ENCODE data around the gene SARS1. TPM values are rescaled to one million over a fixed set of nuclear protein-coding genes. Genes with fewer than 3 reads are reported as not detected.

SARS1 gene
- total and polyA plus RNA-seq, 8 donors = 139 to 189 (median 145) TPM

DNA sequence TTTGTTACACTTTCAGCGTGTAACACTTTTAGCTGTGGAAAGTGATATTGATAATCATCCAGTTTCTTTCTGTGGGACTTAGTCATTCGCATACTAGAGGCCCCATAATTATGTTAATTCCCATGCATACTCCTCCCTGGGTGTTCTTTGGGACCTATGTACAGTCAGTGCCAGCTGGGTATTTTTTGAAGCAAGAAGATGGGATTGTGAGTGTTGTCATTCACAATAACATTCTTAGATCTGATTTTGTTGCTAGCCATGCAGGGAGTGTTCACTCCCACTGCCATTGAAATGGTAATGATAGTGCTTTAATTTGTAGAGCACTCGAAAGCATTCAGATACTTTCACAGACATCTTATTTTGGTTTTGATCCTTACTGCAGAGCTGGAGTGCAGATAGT lies 11.6 kb downstream of the SARS1 start:
- Histone ChIP-seq H3K4me3 (no peak overlapping the region), H3K4me1 (peaks cover 0 to 4% of the 10 kb centered on the region in 2 donors), H3K27ac (no peak overlapping the region), H3K9me3 (no peaks in the 10 kb centered on the region), H3K27me3 (no peaks in the 10 kb centered on the region), H3K36me3 (peaks cover 7 to 67% of the 10 kb centered on the region in 2 donors)
- intact Hi-C loops (cut with DNase I) = no loop called here
- ATAC-seq (no peak), DNase-seq (no peak)
- TF ChIP-seq, protein P1, sequence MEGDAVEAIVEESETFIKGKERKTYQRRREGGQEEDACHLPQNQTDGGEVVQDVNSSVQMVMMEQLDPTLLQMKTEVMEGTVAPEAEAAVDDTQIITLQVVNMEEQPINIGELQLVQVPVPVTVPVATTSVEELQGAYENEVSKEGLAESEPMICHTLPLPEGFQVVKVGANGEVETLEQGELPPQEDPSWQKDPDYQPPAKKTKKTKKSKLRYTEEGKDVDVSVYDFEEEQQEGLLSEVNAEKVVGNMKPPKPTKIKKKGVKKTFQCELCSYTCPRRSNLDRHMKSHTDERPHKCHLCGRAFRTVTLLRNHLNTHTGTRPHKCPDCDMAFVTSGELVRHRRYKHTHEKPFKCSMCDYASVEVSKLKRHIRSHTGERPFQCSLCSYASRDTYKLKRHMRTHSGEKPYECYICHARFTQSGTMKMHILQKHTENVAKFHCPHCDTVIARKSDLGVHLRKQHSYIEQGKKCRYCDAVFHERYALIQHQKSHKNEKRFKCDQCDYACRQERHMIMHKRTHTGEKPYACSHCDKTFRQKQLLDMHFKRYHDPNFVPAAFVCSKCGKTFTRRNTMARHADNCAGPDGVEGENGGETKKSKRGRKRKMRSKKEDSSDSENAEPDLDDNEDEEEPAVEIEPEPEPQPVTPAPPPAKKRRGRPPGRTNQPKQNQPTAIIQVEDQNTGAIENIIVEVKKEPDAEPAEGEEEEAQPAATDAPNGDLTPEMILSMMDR (IDR thresholded peaks at IDR 0.05) = no peak

DNA sequence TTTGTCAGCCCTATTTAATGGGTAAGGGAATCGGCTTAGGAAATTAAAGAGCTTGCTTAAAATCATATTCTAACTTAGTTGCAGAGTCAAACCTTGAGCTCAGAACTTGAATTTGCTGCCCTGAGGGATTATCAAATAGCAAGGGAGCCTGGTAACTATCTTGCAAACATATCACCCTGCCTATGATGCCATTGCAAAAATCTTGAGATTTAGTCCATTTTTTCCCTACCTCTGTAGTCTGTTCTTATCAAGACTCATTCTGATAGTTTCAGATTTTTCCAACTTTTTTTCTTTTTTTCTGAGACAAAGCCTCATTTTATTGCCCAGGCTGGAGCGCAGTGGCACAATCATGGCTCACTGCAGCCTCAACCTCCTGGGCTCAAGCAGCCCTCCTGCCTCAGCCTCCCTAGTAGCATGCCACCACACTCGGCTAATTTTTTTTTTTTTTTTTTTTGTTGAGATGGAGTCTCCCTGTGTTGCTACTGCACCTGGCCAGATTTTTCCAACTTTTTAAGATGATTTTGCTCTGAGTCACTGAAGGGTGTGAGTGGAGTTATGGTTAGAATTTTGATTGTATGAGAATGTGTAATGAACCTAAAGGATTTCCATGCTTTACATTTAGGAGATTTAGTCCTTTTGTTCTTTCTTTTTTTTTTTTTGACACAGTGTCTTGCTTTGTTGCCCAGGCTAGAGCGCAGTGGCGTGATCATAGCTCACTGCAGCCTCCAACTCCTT lies 12.2 kb downstream of the SARS1 start:
- no peaks in the 10 kb centered on the region for H3K27me3 ChIP-seq
- no peaks in the 10 kb centered on the region for H3K9me3 ChIP-seq
- no peaks in the 10 kb centered on the region for H3K4me1 ChIP-seq
- H3K4me3 ChIP-seq = no peak overlapping the region
- peaks cover 9 to 73% of the 10 kb centered on the region in 2 donors for H3K36me3 ChIP-seq
- H3K27ac ChIP-seq = no peak overlapping the region
- no peak for DNase-seq
- peak; percentile 16 for ATAC-seq
- intact Hi-C loops (cut with DNase I) = no loop called here
- TF ChIP-seq, protein P1 (IDR thresholded peaks at IDR 0.05) = no peak

DNA sequence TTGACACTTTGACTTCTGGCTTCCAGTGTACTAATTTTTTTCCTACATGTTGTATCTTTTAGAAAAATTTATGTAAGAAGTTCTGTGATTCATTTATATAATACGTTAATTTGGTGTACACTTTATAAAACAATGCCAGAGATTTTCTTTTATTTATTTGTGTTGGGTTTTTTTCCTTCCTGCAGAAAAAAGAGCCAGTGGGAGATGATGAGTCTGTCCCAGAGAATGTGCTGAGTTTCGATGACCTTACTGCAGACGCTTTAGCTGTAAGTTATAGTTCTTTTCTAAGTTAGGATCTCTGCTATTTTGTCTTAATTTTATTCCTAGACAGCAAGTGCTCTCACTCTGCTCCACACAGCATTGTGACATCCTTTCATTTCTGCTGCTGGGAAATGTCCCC lies 14.4 kb downstream of the SARS1 start:
- Histone ChIP-seq H3K36me3 (peaks cover 9 to 90% of the 10 kb centered on the region in 2 donors), H3K4me3 (no peak overlapping the region), H3K27ac (no peak overlapping the region), H3K9me3 (no peaks in the 10 kb centered on the region), H3K4me1 (no peaks in the 10 kb centered on the region), H3K27me3 (no peaks in the 10 kb centered on the region)
- DNase-seq = no peak
- TF ChIP-seq, protein P1 (IDR thresholded peaks at IDR 0.05) = no peak
- intact Hi-C loops (cut with DNase I) = no loop called here
- no peak for ATAC-seq

DNA sequence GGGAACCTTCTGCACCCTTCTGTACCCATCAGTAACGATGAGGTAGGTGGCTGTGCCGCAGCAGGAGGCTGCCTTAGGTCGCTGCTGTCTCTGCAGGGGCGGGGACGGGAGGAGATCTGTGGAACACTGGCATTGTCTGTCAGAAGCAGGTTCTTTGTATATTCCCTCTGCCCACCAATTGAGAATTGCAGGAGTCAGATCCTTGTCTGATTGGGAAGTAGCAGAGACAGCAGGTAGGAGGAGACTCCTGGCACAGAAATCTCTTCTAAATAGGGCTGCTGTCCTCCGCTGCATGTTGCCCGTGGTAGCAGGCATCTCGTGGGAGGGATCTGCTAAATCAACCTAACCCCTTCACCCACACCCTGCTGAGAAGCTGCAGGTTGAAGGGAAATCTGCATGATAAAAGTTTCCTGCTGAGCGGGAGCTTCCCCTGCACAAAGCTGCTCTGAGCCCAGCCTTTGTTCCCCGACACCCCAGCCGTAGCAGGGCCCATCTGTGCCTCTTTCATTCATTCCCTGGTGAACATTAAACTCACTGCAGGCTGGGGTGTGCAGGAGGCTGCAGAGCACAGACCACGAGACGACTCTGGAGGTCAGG lies 15.9 kb downstream of the SARS1 start:
- peak in 1 of 4 donors; percentile 39 for DNase-seq
- intact Hi-C loops (cut with DNase I) = no loop called here
- Histone ChIP-seq H3K4me3 (no peak overlapping the region), H3K4me1 (no peaks in the 10 kb centered on the region), H3K27me3 (no peaks in the 10 kb centered on the region), H3K27ac (no peak overlapping the region), H3K36me3 (peaks cover 9 to 94% of the 10 kb centered on the region in 2 donors), H3K9me3 (no peaks in the 10 kb centered on the region)
- TF ChIP-seq, protein P1 (IDR thresholded peaks at IDR 0.05) = no peak
- ATAC-seq = no peak

DNA sequence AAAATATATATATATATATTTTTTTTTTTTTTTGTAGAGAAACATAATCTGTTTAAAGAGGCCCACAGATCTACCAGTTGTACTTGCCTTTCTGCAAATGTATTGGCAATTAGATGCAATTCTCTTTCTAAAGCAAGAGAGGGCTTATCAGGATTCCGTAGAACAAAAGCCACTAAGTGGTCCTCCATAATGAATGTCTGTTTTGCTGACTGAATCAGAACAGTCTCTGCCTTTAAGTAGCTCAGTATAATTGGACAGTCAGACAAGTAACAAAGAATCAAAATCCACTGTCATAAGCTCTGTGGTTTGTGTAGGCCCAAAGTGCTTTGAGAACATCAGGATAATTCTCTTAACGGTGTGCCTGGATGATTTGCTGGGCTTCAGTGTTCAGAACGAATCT lies 17.3 kb downstream of the SARS1 start:
- ATAC-seq (no peak), DNase-seq (no peak)
- TF ChIP-seq, protein P1 (IDR thresholded peaks at IDR 0.05) = no peak
- intact Hi-C loops (cut with DNase I) = no loop called here
- Histone ChIP-seq H3K27ac (no peak overlapping the region), H3K27me3 (no peaks in the 10 kb centered on the region), H3K4me3 (no peak overlapping the region), H3K36me3 (peaks cover 13 to 95% of the 10 kb centered on the region in 2 donors), H3K4me1 (no peaks in the 10 kb centered on the region), H3K9me3 (no peaks in the 10 kb centered on the region)

Data from left lung (tissue), 10 donors.